GM13977 (cell line): ENCODE results near the gene CKM.

Experiments used
- DNase-seq: peaks from one replicate; pipeline ENCODE4 v3.0.0; 2012; ENCODE audit warnings: low spot score
- CTCF ChIP-seq: IDR thresholded peaks from 2 replicates; pipeline ENCODE4 v1.5.1; 2012; ENCODE audit warnings: mild to moderate bottlenecking, control low read depth; ENCODE audit not compliant: insufficient read depth; ENCODE audit errors: extremely low read depth, missing control alignments
- in situ Hi-C: fragments of 300-500 bp; cut with MboI; formaldehyde crosslinking; loops from one replicate; pipeline ENCODE4 v1.12.0; 2022; ENCODE audit warnings: low sequenced_read_pairs, low pct_unique_long_range_greater_than_20kb, mixed read lengths, inconsistent platforms; ENCODE audit not compliant: unreplicated experiment

CKM gene

GRCh38 chr19:45262570-45262969, 60.1 kb downstream of the CKM start:
- no peak for TF ChIP-seq CTCF
- in situ Hi-C loops: no loop called here
- no peak for DNase-seq

- no peak for TF ChIP-seq CTCF
- in situ Hi-C loops: no loop called here
- no peak for DNase-seq
These were observed 63.8 kb downstream of the CKM start for GRCh38 chr19:45258862-45259261.

- TF ChIP-seq CTCF: no peak
- no peak for DNase-seq
- in situ Hi-C loops: no loop called here
These were observed 65.8 kb downstream of the CKM start for GRCh38 chr19:45256836-45257235.
